SK-N-SH (cell line): ENCODE results near the gene SLC26A1. TPM values are rescaled to one million over a fixed set of nuclear protein-coding genes. Genes with fewer than 3 reads are reported as not detected.

ENCODE experiments used
- CTCF ChIA-PET: fragments of 300-600, 350-600 bp; formaldehyde crosslinking; extraction: SDS; loops from one replicate; lab custom pipeline; 2021; lab: Yijun Ruan, JAX
- POLR2A ChIA-PET: fragments of 350-600 bp; sonication (Branson Sonifier 250); formaldehyde crosslinking; extraction: SDS; loops from one replicate; lab custom pipeline; 2020; ENCODE audit warnings: antibody characterized with exemption, inconsistent platforms; lab: Yijun Ruan, JAX
- DNase-seq: peaks from one replicate; pipeline ENCODE4 v3.0.0; 2012
- H2AFZ ChIP-seq: fragments of 200-600 bp; sonication (generic); 2 replicates; pipeline ENCODE4 v1.8.1; 2016; ENCODE audit warnings: antibody characterized with exemption, mild to moderate bottlenecking, low read depth
- H3F3A ChIP-seq: fragments of 200-600 bp; sonication (generic); replicated peaks from 2 replicates; pipeline ENCODE3; 2016; ENCODE audit warnings: antibody characterized with exemption, mild to moderate bottlenecking; ENCODE audit not compliant: insufficient read depth
- H3K27ac ChIP-seq, 2 experiments: fragments of 200-500 bp in 1 of 2; fragments of 200-600 bp in 1 of 2; sonication (Bioruptor generic) in 1 of 2; sonication (generic), shearing (Covaris generic) in 1 of 2; 2 replicates each; pipeline versions ENCODE4 v1.5.1 to v1.6.1; 2014 to 2016; ENCODE audit warnings: low read depth in 2 of 2, inconsistent platforms in 1 of 2, low read length in 1 of 2, mild to moderate bottlenecking in 1 of 2, mixed read lengths in 1 of 2
- H3K27me3 ChIP-seq: fragments of 200-600 bp; sonication (generic), shearing (Covaris generic); 2 replicates; pipeline ENCODE4 v1.6.1; 2016; ENCODE audit warnings: mixed run types; ENCODE audit not compliant: insufficient read depth
- H3K36me3 ChIP-seq, 2 experiments: fragments of 200-500 bp in 1 of 2; fragments of 200-600 bp in 1 of 2; sonication (Bioruptor generic) in 1 of 2; sonication (generic) in 1 of 2; replicated peaks in 1 of 2; 2 replicates each; pipeline versions ENCODE3 to v1.5.1; 2014 to 2016; ENCODE audit warnings: low read length in 1 of 2, mild to moderate bottlenecking in 1 of 2; ENCODE audit not compliant: insufficient read depth in 2 of 2, control insufficient read depth in 1 of 2
- H3K4me1 ChIP-seq, 2 experiments: fragments of 200-500 bp in 1 of 2; fragments of 200-600 bp in 1 of 2; sonication (Bioruptor generic) in 1 of 2; sonication (generic), shearing (Covaris generic) in 1 of 2; 2 replicates each; pipeline versions ENCODE4 v1.5.1 to v1.6.1; 2014 to 2016; ENCODE audit warnings: low read depth in 1 of 2, low read length in 1 of 2, mixed run types in 1 of 2; ENCODE audit not compliant: insufficient read depth in 2 of 2, control insufficient read depth in 1 of 2
- H3K4me2 ChIP-seq: fragments of 200-600 bp; sonication (generic), shearing (Covaris generic); 2 replicates; pipeline ENCODE4 v1.6.1; 2017; ENCODE audit warnings: mixed run types
- H3K4me3 ChIP-seq, 2 experiments: fragments of 200-500 bp in 1 of 2; fragments of 200-600 bp in 1 of 2; sonication (Bioruptor generic) in 1 of 2; sonication (generic), shearing (Covaris generic) in 1 of 2; 2 replicates each; pipeline versions ENCODE4 v1.5.1 to v1.8.1; 2014 to 2016; ENCODE audit warnings: low read depth in 2 of 2, inconsistent platforms in 1 of 2, low read length in 1 of 2, mild to moderate bottlenecking in 1 of 2, mixed read lengths in 1 of 2, moderate library complexity in 1 of 2
- H3K79me2 ChIP-seq: fragments of 200-600 bp; sonication (generic); 2 replicates; pipeline ENCODE4 v1.8.1; 2017; ENCODE audit warnings: mild to moderate bottlenecking; ENCODE audit not compliant: insufficient read depth
- H3K9ac ChIP-seq: fragments of 200-600 bp; sonication (generic); 2 replicates; pipeline ENCODE4 v1.6.1; 2017; ENCODE audit warnings: mixed run types
- H3K9me2 ChIP-seq: fragments of 200-600 bp; sonication (generic); 2 replicates; pipeline ENCODE4 v1.6.1; 2017; ENCODE audit warnings: mixed run types
- H3K9me3 ChIP-seq: fragments of 200-600 bp; sonication (generic); 2 replicates; pipeline ENCODE4 v1.6.1; 2017; ENCODE audit warnings: mixed run types, mild to moderate bottlenecking, moderate library complexity
- H4K20me1 ChIP-seq: fragments of 200-600 bp; sonication (generic); 2 replicates; pipeline ENCODE4 v1.6.1; 2017; ENCODE audit warnings: mild to moderate bottlenecking, mixed run types; ENCODE audit not compliant: insufficient read depth
- CHD2 ChIP-seq: fragments of 150-350 bp; IDR thresholded peaks from 2 replicates; pipeline ENCODE4 v1.6.1; 2018; ENCODE audit warnings: low read length; ENCODE audit not compliant: partially characterized antibody
- CTCF ChIP-seq: fragments of 200-600 bp; sonication (generic); IDR thresholded peaks from 2 replicates; pipeline ENCODE4 v1.6.1; 2017; ENCODE audit warnings: antibody characterized with exemption, mild to moderate bottlenecking, moderate library complexity
- EP300 ChIP-seq, 2 experiments: IDR thresholded peaks; 2 replicates each; pipeline versions ENCODE4 v1.4.0 to v1.6.1; 2012; ENCODE audit warnings: borderline replicate concordance in 1 of 2, low read depth in 1 of 2, low read length in 1 of 2
- FOXJ3 ChIP-seq: sonication (generic); formaldehyde crosslinking; IDR thresholded peaks from 2 replicates; pipeline ENCODE4 v1.5.1; 2020; ENCODE audit warnings: mild to moderate bottlenecking, missing genetic modification reagents
- JUND ChIP-seq: IDR thresholded peaks from 2 replicates; pipeline ENCODE4 v1.4.0; 2012
- NFIC ChIP-seq: IDR thresholded peaks from 2 replicates; pipeline ENCODE4 v1.4.0; 2012; ENCODE audit warnings: borderline replicate concordance
- TAF1 ChIP-seq: IDR thresholded peaks from 2 replicates; pipeline ENCODE4 v1.6.1; 2012; ENCODE audit warnings: low read depth, mild to moderate bottlenecking, low read length, moderate library complexity, borderline replicate concordance
- TEAD4 ChIP-seq: IDR thresholded peaks from 2 replicates; pipeline ENCODE4 v1.4.0; 2012; ENCODE audit warnings: mild to moderate bottlenecking, borderline replicate concordance; ENCODE audit not compliant: insufficient read depth
- USF1 ChIP-seq: IDR thresholded peaks from 2 replicates; pipeline ENCODE4 v1.4.0; 2012; ENCODE audit warnings: low read depth, borderline replicate concordance
- WGBS: methylation state at CpG from one replicate; pipeline ENCODE4 v1.1.6; 2017; ENCODE audit warnings: low lambda C conversion rate; 5-methylcytosine and 5-hydroxymethylcytosine counted together
- polyA plus RNA-seq, 3 experiments: library from polyadenylated mRNA; depleted of rRNA; stranded (reverse); fragments of >200 nt; gene quantifications; 2 replicates each; pipeline ENCODE4 v1.2.3, GENCODE V29; 2012

The SLC26A1 gene
- polyA plus RNA-seq, 1 of the 3 experiments (the other 2 are of a cell fraction), result 0.05 TPM

GRCh38 chr4:964346-965025 is 28.7 kb downstream of the SLC26A1 start:
- no peaks in the 10 kb centered on the region for H3F3A ChIP-seq
- H2AFZ ChIP-seq, result no peak overlapping the region
- peaks cover 0 to 52% of the 10 kb centered on the region in 2 experiments for H3K36me3 ChIP-seq
- no peak for DNase-seq
- no peaks in the 10 kb centered on the region for H3K79me2 ChIP-seq
- POLR2A ChIA-PET, result no interaction called here
- H3K27ac ChIP-seq, result no peak overlapping the region
- TF ChIP-seq CHD2 (no peak), CTCF (no peak), EP300 (IDR thresholded peaks at IDR 0.05; ENCODE audit: borderline replicate concordance in 1 of 2, low read depth in 1 of 2, low read length in 1 of 2) (no peak), NFIC (no peak), TEAD4 (no peak), TAF1 (no peak)
- TF ChIP-seq, all 33 proteins: peak for 0
- no peaks in the 10 kb centered on the region for H4K20me1 ChIP-seq
- CTCF ChIA-PET, result no interaction called here
- no peaks in the 10 kb centered on the region for H3K4me1 ChIP-seq
- H3K9me2 ChIP-seq, result no peaks in the 10 kb centered on the region
- H3K27me3 ChIP-seq, result no peaks in the 10 kb centered on the region
- H3K4me3 ChIP-seq, result no peak overlapping the region
- WGBS, result 90% methylated on average over 10 of the region's 23 CpGs
- no peak overlapping the region for H3K4me2 ChIP-seq
- no peak overlapping the region for H3K9ac ChIP-seq
- no peaks in the 10 kb centered on the region for H3K9me3 ChIP-seq

DNA sequence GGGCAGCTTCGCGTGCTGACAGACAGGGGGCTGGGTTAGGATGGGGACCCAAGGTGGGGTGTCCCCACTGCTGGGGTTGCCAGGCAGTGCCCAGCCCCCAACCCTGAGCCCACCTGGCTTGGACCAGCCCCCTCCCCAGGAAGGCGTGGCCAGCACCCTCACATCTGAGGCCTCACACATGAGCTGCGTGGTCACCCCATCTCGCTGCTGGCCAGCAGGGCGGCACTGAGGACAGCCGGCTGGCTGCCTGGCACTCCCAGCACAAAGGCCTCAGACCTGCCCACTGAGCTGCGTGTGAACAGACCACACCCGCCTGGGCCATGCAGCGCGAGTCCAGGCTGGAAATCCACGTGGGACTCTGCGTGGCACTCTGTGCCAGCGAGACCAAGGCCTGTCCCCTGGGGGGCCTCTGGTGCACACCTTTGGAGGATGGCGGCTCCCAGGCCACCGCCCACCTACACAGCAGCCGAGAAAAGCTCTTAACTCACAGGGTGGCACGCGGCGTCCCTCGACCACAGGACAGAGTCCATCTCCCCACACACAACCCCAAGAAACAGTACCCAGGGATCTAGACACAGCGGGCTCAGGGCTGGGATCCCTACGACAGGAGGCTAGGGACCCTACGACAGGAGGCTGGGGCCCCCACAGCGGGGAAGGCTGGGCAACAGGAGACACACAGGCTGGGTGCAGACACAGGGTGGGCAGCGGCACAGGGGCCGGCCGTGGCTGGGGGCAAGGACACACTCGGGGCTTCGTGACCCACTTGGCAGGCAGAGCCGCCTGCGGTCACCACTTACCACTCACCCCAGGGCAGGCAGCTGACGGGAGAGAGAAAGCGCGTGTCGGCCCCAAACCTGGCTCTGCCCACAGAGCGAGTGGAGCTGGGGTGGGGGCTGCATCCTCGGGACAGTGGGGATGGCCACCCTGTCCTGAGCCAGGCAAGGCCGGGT is 29.7 kb downstream of the SLC26A1 start:
- Histone ChIP-seq H3K9me3 (no peaks in the 10 kb centered on the region), H3K36me3 (peaks cover 0 to 61% of the 10 kb centered on the region in 2 experiments), H3K27me3 (no peaks in the 10 kb centered on the region), H3K4me3 (no peak overlapping the region), H2AFZ (no peak overlapping the region), H3K9me2 (no peaks in the 10 kb centered on the region), H3K9ac (no peak overlapping the region), H3K27ac (no peak overlapping the region), H4K20me1 (no peaks in the 10 kb centered on the region), H3K79me2 (no peaks in the 10 kb centered on the region), H3K4me1 (no peaks in the 10 kb centered on the region), H3F3A (no peaks in the 10 kb centered on the region), H3K4me2 (no peak overlapping the region)
- DNase-seq, result no peak
- 93% methylated on average over 5 of the region's 39 CpGs for WGBS
- POLR2A ChIA-PET, result no interaction called here
- CTCF ChIA-PET, result interaction anchor here (1.2 kb wide), 1 partner anchor 221 kb away, joined by 3 read pairs; no protein-coding TSS in a partner anchor
- TF ChIP-seq USF1 (no peak), JUND (no peak), FOXJ3 (CRISPR knock-in tag) (no peak)
